Panc1 (cell line): Measurements from ENCODE around the gene NTRK1.

Source experiments
- POLR2AphosphoS5 ChIP-seq: IDR thresholded peaks from 2 replicates; pipeline ENCODE4 v1.6.1; 2012; ENCODE audit warnings: mild to moderate bottlenecking, low read depth, low read length, moderate library complexity
- SIN3A ChIP-seq: IDR thresholded peaks from 2 replicates; pipeline ENCODE4 v1.6.1; 2012; ENCODE audit warnings: low read depth, mild to moderate bottlenecking, low read length, moderate library complexity, borderline replicate concordance; ENCODE audit not compliant: insufficient read depth
- TCF7L2 ChIP-seq: IDR thresholded peaks from 2 replicates; pipeline ENCODE4 v1.6.1; 2011; ENCODE audit warnings: mild to moderate bottlenecking, low read depth, low read length, inconsistent platforms
- TF ChIP-seq, protein P1 (sequence below): fragments of 450-650 bp; IDR thresholded peaks from 2 replicates; pipeline ENCODE4 v1.5.1; 2017; ENCODE audit warnings: mild to moderate bottlenecking
- TF ChIP-seq, protein P2 (sequence below), 2 experiments: IDR thresholded peaks; 2 replicates each; pipeline ENCODE4 v1.6.1; 2011 to 2012; ENCODE audit warnings: low read depth in 2 of 2, control low read depth in 1 of 2, low read length in 1 of 2, mild to moderate bottlenecking in 1 of 2, moderate library complexity in 1 of 2; ENCODE audit not compliant: insufficient read depth in 1 of 2

DNA sequence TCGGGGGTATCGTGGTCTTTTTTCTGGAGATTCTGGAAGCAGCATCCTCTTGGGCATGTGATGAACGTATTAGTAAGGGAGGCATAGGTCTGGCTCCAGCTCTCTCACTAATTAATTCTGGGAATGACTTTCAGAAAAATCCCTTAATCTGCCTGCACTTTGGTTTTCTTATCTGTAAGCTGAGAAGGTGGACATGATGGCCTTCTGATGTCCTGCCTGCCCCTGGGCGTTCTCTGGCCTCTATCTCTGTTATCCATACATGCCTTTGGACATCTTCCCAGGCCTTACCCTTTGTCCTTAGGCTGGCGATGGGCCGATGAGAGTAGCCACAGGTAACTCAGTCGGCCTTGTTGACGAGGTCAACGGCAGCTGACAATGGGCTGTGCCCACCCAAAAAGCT is 8.8 kb downstream of the NTRK1 start:
- TF ChIP-seq, protein P1, sequence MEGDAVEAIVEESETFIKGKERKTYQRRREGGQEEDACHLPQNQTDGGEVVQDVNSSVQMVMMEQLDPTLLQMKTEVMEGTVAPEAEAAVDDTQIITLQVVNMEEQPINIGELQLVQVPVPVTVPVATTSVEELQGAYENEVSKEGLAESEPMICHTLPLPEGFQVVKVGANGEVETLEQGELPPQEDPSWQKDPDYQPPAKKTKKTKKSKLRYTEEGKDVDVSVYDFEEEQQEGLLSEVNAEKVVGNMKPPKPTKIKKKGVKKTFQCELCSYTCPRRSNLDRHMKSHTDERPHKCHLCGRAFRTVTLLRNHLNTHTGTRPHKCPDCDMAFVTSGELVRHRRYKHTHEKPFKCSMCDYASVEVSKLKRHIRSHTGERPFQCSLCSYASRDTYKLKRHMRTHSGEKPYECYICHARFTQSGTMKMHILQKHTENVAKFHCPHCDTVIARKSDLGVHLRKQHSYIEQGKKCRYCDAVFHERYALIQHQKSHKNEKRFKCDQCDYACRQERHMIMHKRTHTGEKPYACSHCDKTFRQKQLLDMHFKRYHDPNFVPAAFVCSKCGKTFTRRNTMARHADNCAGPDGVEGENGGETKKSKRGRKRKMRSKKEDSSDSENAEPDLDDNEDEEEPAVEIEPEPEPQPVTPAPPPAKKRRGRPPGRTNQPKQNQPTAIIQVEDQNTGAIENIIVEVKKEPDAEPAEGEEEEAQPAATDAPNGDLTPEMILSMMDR, result no peak
- TF ChIP-seq, protein P2, sequence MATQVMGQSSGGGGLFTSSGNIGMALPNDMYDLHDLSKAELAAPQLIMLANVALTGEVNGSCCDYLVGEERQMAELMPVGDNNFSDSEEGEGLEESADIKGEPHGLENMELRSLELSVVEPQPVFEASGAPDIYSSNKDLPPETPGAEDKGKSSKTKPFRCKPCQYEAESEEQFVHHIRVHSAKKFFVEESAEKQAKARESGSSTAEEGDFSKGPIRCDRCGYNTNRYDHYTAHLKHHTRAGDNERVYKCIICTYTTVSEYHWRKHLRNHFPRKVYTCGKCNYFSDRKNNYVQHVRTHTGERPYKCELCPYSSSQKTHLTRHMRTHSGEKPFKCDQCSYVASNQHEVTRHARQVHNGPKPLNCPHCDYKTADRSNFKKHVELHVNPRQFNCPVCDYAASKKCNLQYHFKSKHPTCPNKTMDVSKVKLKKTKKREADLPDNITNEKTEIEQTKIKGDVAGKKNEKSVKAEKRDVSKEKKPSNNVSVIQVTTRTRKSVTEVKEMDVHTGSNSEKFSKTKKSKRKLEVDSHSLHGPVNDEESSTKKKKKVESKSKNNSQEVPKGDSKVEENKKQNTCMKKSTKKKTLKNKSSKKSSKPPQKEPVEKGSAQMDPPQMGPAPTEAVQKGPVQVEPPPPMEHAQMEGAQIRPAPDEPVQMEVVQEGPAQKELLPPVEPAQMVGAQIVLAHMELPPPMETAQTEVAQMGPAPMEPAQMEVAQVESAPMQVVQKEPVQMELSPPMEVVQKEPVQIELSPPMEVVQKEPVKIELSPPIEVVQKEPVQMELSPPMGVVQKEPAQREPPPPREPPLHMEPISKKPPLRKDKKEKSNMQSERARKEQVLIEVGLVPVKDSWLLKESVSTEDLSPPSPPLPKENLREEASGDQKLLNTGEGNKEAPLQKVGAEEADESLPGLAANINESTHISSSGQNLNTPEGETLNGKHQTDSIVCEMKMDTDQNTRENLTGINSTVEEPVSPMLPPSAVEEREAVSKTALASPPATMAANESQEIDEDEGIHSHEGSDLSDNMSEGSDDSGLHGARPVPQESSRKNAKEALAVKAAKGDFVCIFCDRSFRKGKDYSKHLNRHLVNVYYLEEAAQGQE (IDR thresholded peaks at IDR 0.05; ENCODE audit: insufficient read depth in 1 of 2, low read depth in 2 of 2, low read length in 1 of 2), result no peak
- TF ChIP-seq TCF7L2, result no peak
- no peak for TF ChIP-seq POLR2AphosphoS5
- TF ChIP-seq SIN3A, result no peak
